NCI-H82 treated with DMSO at 0.1 percent for 48 hours (cell line): ENCODE results near the gene VILL.
"Not testable (repeated sequence)": the region's sequence is repeated elsewhere in the genome, so short reads cannot be mapped to it uniquely, and the experiment has no call there.

Source experiments
- DNase-seq: peaks from one replicate; lab custom pipeline; 2025; ENCODE audit not compliant: unreplicated experiment; lab: John Stamatoyannopoulos, UW

Gene VILL

GRCh38 chr3:37985637-37986320 is 4.8 kb upstream of the VILL start:
- DNase-seq = no peak

GRCh38 chr3:37986479-37987314 is 3.9 kb upstream of the VILL start:
- no peak for DNase-seq

- DNase-seq = no peak
Measured at GRCh38 chr3:37987315-37987697, 3.3 kb upstream of the VILL start.

- no peak for DNase-seq
Measured at GRCh38 chr3:37987751-37988179, 2.8 kb upstream of the VILL start.

- not testable (repeated sequence) for DNase-seq
Measured at GRCh38 chr3:37988376-37988775, 2.2 kb upstream of the VILL start.

DNA sequence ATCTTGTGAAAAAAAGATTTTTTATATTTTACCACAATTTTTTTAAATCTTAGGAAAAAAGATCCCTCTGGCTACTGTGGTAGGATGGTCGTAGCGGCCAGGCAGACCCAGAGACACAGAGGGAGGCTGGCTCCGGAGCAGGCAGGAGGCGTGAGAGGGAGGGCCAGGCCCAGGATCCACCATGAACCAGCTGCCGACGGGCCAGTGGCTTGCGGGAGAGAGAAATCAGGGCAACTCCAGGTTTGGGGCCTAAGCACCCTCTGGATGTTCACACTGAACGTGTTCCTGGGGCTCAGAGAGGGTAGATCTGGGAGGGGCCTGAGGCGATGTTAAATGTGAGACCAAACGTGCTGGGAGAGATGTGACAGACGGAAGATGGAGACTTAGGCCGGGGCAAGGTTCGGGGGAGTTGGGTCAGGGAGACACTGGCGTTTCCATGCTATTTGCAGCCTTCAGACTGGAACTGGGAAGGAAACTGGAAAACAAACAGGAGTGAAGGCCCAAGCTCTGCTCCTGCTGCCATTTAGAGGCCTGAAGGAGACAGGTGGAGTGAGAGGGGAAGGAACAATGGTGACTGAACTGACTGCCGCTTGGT is 1.6 kb upstream of the VILL start:
- no peak for DNase-seq

DNA sequence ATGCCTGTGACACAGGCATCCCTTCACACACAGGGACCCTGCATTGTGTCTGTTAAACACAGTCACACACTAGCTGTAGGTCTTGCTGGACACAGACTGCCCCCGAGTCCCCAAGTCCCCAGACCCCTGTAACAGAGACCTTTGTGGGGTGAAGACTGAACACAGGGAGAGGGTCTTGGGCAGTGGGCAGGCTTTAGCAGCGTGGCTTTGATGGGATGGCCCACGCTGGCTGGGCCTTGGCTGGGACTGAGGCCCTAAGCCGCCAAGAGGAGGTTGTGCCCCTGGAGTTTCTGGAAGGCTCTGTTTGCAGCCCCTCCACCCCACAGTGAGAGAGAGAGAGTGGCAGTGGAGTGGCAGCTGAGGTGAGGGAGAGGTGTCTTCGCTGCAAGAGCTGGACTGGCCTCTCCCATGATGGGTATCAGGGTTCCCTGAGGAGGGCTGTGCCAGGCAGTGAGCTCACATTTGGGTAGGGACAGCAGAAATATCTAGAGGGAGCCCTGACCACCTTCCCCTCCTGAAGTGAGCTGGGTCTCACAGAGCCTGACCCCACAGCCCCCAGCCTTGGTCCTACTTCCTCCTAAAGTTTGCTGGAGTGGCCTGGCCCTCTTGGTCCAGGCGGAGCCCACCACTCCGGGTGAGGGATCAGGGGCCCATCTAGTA is 635 bp upstream of the VILL start:
- DNase-seq = no peak

- no peak for DNase-seq
Measured at GRCh38 chr3:37991109-37991508, 523 bp downstream of the VILL start.

DNA sequence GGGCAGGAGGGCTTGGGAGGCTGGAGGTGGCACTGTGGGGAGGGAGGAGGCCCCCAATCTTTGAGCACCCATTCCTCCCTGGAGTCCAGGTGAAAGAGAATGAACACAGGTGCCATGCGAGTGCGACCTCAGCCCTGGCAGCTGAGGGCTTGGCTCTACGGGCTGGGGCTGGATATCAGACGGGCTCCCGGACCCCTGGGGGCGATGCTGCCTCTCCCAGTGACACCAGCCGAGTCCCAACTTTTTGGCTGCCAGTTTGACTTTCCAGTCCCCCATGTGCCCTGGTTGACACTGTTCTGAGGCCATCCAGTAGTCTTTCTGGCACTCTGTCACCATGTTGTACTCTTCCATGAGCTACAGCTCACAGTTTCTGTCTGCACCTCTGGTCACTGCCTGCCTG is 1.2 kb downstream of the VILL start:
- DNase-seq = no peak

GRCh38 chr3:37992271-37993066 is 1.9 kb downstream of the VILL start:
- no peak for DNase-seq

DNA sequence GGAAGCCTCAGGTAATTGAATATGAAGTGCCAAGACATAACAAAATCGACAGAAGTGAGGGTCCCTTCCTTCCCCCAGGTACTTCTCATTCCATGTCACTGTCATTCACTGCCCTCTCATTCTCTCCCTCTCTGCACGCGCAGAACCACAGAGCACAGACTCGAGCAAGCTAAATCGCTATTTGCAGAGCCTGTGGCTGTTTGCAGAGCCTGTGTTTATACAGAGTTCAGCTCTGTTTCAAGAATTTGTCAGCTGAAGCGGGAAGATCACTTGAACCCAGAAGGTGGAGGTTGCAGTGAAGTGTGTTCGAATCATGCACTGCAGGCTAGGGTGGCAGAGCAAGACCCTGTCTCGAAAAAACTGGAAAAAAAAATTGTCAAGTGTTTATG is 2.5 kb downstream of the VILL start:
- no peak for DNase-seq

- DNase-seq = no peak
Measured at GRCh38 chr3:37993460-37993819, 2.9 kb downstream of the VILL start.

GRCh38 chr3:37993820-37994638 is 3.4 kb downstream of the VILL start:
- DNase-seq = no peak

GRCh38 chr3:37994639-37994972 is 4.0 kb downstream of the VILL start:
- no peak for DNase-seq

- no peak for DNase-seq
Measured at GRCh38 chr3:37995652-37996641, 5.4 kb downstream of the VILL start.

- DNase-seq = peak; percentile 46
Measured at GRCh38 chr3:37996785-37997301, 6.3 kb downstream of the VILL start.

DNA sequence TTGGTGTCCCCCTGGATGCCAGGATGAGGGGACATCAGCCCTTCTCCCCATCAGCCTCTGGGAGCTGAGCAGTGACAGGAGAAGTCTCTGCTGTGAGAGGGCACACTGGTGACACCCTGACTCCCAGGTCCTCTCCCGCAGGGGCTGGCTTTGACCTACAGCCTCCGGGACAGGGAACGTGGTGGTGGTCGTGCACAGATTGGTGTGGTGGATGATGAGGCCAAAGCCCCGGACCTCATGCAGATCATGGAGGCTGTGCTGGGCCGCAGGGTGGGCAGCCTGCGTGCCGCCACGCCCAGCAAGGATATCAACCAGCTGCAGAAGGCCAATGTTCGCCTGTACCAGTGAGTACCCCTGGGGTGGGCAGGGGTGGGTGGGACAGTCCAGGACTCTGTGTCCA is 6.8 kb downstream of the VILL start:
- no peak for DNase-seq

DNA sequence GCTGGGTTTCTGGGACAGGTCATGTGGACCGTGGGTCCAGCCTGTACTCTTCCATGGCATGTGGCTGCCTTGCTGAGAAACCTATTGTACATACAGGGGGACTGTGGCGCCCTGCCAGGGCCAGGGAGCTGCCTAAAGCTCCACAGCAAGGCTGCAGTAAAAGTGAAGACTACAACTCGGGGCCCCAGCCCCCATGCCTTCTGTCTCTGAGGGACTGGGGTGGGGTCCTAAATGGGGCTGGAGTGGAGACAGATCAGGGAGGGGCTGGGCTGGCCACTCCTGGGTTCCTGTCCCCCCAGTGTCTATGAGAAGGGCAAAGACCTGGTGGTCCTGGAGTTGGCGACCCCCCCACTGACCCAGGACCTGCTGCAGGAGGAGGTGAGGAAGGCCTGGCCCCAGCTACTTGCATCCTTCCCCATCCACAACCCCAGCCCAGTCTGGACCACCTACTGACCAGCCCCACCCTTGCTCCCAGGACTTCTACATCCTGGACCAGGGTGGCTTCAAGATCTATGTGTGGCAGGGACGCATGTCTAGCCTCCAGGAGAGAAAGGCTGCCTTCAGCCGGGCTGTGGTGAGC is 7.3 kb downstream of the VILL start:
- no peak for DNase-seq
